ENCODE data around the gene SPATC1L.

DNA sequence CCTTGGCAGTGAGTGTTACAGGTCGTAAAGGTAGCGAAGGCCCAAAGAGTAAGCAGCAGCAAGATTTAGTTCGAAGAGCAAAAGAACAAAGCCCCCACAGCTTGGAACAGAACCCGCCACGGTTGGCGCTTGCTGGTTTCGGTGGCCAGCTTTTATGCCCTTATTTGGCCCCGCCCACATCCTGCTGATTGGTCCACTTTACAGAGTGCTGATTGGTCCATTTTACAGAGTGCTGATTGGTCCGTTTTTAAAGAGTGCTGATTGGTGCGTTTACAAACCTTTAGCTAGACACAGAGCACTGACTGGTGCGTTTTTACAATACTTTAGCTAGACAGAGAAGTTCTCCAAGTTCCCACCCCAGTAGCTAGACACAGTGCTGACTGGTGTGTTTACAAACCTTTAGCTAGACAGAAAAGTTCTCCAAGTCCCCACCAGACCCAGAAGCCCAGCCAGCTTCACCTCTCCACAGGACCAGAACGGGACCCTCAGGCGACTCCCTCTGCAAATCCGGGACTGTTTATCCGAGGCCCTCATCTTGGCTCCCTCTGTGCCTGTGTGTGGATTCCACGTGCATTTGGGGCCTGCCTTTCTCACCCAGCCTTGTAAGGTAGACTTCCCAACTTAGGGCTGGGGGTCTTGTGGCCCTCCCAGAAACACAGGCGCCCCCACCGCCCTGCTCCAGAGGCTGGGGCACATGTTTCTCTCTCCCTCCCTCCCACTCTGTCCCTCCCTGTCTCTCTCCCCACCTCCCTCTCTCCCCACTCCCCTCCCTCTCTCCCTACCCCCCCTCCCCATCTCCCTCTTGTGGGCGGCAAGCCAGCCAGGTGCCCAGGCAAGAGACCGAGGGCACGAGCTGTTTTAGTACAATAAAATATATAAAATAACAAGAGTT lies 41.4 kb downstream of the SPATC1L start:
- TF ChIP-seq, protein P1, sequence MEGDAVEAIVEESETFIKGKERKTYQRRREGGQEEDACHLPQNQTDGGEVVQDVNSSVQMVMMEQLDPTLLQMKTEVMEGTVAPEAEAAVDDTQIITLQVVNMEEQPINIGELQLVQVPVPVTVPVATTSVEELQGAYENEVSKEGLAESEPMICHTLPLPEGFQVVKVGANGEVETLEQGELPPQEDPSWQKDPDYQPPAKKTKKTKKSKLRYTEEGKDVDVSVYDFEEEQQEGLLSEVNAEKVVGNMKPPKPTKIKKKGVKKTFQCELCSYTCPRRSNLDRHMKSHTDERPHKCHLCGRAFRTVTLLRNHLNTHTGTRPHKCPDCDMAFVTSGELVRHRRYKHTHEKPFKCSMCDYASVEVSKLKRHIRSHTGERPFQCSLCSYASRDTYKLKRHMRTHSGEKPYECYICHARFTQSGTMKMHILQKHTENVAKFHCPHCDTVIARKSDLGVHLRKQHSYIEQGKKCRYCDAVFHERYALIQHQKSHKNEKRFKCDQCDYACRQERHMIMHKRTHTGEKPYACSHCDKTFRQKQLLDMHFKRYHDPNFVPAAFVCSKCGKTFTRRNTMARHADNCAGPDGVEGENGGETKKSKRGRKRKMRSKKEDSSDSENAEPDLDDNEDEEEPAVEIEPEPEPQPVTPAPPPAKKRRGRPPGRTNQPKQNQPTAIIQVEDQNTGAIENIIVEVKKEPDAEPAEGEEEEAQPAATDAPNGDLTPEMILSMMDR (conservative IDR thresholded peaks at IDR 0.05): no peak
- no peak for TF ChIP-seq ZFX (IDR thresholded peaks at IDR 0.05)

All from C4-2B (cell line).